NCI-H2171 treated with DMSO at 0.1 percent for 48 hours (cell line): Measurements from ENCODE around the gene GPR18.
"Not testable (repeated sequence)": the region's sequence is repeated elsewhere in the genome, so short reads cannot be mapped to it uniquely, and the experiment has no call there.

Experiments used
- DNase-seq: peaks from one replicate; lab custom pipeline; 2025; lab: John Stamatoyannopoulos, UW

The GPR18 gene

DNA sequence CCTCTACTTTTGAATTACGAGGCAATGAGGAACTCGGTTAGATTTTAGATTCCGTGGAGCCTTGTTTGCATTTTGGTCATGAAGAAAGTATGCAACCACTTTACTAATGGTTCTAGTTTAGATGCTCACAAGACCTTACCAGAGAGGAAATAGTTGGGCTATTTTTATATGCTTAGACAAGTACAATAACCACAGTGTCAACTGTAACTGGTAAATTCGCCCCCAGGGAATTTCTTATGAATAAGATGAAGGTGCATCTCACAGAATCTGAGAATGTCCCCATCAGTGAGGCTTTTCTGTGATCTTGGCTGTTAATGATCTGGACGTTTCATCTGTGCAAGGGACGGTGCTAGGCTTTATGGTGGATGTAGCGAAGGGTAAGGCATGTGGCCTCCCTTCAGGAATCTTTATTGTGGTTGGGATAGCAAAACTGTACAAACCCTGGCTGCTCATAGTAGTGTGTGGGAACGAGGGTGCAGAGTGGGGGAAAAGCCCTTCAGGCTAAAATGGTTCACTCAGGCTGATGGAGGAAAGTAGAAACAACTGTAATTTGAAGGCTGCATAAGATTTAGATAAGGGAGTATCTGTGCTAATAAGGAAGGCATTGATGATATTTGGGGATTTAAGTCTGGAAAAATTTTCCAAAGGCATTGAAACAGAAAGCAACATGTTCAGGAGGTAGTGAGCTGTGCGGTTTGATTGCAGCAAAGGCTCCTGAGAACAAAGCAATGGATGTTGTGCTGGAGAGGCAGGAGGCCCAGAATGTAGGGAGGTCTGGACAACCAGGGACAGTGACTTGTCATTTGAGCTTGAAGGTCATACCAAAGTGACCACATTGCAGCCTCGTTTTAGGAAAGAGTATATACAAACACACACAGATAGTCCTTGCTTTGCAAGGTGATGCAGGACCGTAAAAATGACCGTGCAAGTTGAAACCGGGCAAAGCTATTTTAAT, 29.2 kb downstream of the GPR18 start:
- no peak for DNase-seq

GRCh38 chr13:99227909-99228688, 30.1 kb downstream of the GPR18 start:
- DNase-seq, result no peak

GRCh38 chr13:99227331-99227900, 30.8 kb downstream of the GPR18 start:
- DNase-seq, result no peak

GRCh38 chr13:99226513-99226912, 31.7 kb downstream of the GPR18 start:
- no peak for DNase-seq

DNA sequence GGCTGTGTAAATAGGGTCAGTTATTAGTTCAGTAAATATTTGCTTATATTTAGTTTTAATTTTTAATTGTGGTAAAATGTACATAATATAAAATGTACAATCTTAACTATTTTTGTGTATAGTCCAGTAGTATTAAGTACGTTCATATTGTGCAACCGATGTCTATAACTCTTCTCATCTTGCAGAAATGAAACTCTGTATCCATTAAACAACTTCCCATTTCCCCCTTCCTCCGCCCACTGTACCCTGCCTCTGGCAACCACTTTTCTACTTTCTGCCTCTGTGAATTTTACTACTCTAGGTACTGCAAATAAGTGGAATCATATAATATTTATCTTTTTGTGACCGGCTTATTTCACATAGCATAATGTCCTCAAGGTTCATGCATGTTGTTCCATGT, 33.1 kb downstream of the GPR18 start:
- DNase-seq, result no peak

DNA sequence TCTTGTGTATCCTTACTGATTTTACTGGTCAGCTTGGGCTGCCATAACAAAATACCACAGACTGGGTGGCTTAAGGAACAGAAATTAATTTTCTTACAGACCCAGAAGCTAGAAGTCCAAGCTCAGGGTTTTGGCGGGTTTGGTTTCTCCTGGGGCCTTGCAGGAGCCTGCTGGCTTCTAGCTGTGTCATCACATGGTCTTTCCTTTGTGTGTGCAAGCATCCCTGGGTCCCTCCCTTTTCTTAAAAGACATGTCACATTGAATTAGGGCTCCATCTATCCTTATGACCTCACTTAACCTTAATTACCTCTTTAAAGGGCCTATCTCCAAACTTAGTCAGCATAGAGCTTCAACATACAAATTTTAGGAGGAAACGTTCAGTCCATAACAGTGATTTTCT, 34.2 kb downstream of the GPR18 start:
- no peak for DNase-seq

- no peak for DNase-seq
Measured at GRCh38 chr13:99223587-99223986, 34.6 kb downstream of the GPR18 start.

DNA sequence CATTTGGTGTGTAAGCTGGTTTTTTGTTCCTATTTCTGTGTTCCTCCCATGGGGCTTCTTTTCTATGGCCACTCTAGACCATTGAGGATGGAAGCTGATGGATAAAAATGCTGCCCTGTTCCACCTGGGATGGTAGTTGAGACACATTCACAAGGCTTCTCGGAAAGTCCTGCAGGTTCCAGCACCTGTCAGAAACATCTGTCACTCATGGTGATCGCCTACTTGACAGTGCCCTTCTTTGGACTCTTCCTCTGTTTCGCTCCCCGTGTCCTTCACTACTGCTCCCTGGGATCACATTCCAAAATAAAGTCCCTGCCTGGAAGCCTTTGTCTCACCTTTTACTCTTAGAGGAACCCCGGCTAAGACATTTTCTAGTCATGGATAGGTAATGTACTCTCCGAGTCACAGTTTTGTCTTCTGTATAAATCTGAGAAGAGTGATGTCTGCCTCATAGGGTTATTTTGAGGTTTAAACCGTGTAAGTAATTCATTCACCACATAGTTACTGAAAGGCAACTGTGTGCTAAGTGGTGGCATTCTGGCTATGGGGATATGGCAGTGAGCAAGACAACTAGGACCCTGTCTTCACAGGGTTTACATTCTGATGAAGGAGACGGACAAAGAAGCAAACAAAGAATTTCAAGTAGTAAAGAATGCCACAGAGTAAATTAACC, 36.5 kb downstream of the GPR18 start:
- no peak for DNase-seq

- DNase-seq, result no peak
Measured at GRCh38 chr13:99220199-99220935, 37.8 kb downstream of the GPR18 start.

DNA sequence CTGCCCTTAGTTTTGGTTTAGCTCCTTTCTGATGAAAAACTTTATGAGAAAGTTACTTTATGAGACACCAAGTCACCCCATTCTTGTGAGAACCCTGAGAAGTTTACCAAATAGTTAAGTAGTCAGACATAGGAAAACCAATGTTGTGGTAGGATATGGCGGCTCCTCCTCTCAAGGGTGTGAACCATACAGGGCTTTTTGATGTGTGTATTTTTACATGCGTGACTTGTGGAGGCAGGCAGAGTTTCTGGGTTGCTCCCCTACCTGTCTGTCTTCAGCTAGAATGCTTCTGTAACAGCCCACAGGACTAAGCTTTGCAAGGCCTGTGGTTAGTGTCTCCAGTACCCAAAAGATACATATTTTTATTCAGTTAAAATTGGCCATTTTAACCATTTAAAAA, 39.2 kb downstream of the GPR18 start:
- DNase-seq, result no peak

GRCh38 chr13:99218545-99218944, 39.6 kb downstream of the GPR18 start:
- no peak for DNase-seq

DNA sequence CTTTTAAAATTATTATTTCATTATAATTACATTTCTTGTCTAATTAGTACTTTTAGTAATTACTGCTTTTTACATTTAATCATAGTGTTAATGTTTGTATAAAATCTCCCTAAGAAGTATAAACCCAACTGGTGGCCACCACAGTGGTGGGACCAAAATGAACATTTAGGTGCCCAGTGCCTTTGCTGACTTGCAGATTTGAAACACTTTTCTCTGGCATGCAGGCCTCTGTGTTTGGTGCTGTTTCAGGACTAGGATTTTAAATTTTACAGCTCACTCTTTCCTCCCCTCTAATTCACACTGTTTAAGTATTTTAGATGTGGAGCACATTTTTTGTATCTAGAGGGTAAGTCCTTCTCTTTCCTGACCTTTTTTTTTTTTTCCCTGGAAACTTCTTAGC, 40.1 kb downstream of the GPR18 start:
- DNase-seq, result no peak

DNA sequence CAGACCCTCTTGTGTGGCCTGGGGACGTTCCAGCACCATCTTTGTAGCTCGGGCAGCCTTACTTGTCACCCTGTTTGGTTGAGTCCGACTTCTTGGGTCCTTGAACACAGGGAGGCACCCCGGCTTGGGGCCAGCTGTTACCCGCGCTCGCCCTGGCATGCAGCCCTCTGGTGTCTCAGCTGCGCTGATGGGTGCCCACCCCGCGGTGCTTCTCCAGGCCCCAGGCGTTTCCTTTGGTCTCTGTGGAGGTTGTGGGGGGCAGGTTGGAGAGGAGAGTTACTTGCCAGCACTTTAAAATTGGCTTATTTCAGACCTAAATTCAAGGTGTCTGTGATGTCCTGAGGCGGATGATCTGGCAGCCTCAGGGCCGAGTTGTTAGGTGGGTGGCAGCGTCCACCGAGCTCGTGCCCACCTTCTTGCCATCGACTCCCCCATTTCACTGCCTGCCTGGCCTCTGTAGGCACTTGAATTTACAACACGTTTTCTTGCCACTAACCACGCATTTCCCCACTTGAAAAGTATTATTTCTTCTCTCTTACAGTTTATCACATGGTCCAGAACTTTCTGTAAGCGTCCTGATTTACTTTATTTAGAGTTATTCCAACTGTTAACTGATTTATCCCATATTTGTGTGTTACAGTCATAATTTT, 40.6 kb downstream of the GPR18 start:
- DNase-seq, result no peak

GRCh38 chr13:99215184-99215830, 42.9 kb downstream of the GPR18 start:
- no peak for DNase-seq

GRCh38 chr13:99214731-99215130, 43.4 kb downstream of the GPR18 start:
- DNase-seq, result no peak

DNA sequence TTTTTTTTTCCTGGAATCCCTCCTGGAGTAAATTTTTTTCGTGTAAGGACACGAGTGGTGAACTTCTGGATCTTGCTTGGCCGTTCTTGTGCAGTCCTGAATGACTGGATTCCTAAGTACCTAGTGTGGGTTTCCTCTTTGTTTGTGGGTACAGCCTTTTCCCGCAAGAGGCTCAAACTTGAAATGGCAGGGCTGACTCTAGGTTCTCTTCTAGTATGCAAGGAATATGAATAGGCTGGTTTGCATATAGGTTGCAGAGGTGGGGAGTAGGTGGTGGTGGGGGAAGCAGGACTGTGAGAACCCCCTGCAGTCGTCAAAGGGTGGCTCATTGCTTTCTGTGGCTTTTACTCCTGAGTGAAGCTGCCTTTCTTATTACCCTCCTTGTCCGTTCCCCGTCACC, 43.9 kb downstream of the GPR18 start:
- DNase-seq, result no peak

DNA sequence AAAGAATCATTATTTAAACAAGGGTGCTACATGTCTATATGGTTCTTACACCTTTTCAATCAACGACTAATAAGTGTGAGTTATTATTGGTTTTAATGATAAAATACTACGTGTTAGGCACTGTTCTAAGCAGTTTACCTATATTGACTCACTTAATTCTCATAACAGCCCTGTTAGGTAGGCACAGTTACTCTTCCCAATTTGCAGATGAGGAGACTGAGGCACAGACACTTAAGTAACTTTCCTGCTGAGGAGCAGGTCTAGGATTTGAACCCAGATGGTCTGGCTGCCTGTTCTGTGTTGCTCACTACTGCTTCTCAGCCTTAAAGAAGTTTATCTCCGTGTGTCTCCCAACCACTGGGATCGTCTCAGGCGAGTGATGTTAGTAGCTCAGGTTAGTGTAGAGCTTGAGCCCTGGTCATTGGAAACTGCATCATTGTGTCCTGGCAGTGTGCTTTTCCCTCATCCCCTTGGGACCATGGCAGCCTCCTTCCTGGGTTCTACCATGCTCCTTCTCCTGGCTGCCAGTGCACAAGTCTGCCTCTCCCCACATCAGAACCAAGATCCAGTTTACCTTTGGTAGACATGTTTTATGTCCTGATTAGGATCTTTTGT, 46.7 kb downstream of the GPR18 start:
- DNase-seq, result no peak

GRCh38 chr13:99210627-99211026, 47.6 kb downstream of the GPR18 start:
- DNase-seq, result not testable (repeated sequence)

- no peak for DNase-seq
Measured at GRCh38 chr13:99208845-99209527, 49.2 kb downstream of the GPR18 start.
